Fibroblast of skin of scalp (primary cell): Measurements from ENCODE around the gene TSR3.

Experiments
- DNase-seq: peaks from one replicate; pipeline ENCODE4 v3.0.0-alpha.2; 2013

The TSR3 gene

GRCh38 chr16:1377406-1378010, 25.8 kb upstream of the TSR3 start:
- no peak for DNase-seq

- no peak for DNase-seq
Observed at GRCh38 chr16:1375741-1376410, 24.2 kb upstream of the TSR3 start.

GRCh38 chr16:1375298-1375640, 23.6 kb upstream of the TSR3 start:
- no peak for DNase-seq

- no peak for DNase-seq
Observed at GRCh38 chr16:1374418-1375297, 23.0 kb upstream of the TSR3 start.

- DNase-seq: no peak
Observed at GRCh38 chr16:1372292-1372950, 20.7 kb upstream of the TSR3 start.

- no peak for DNase-seq
Observed at GRCh38 chr16:1371054-1371978, 19.6 kb upstream of the TSR3 start.

- DNase-seq: no peak
Observed at GRCh38 chr16:1367486-1368174, 16.0 kb upstream of the TSR3 start.

- no peak for DNase-seq
Observed at GRCh38 chr16:1366712-1367299, 15.1 kb upstream of the TSR3 start.

- no peak for DNase-seq
Observed at GRCh38 chr16:1366060-1366711, 14.5 kb upstream of the TSR3 start.

GRCh38 chr16:1364510-1364909, 12.8 kb upstream of the TSR3 start:
- DNase-seq: no peak

GRCh38 chr16:1363501-1364041, 11.9 kb upstream of the TSR3 start:
- peak; percentile 24 for DNase-seq

- no peak for DNase-seq
Observed at GRCh38 chr16:1362807-1363206, 11.1 kb upstream of the TSR3 start.

GRCh38 chr16:1361685-1362360, 10.1 kb upstream of the TSR3 start:
- no peak for DNase-seq

GRCh38 chr16:1357906-1358566, 6.4 kb upstream of the TSR3 start:
- no peak for DNase-seq

- DNase-seq: no peak
Observed at GRCh38 chr16:1356061-1356900, 4.6 kb upstream of the TSR3 start.

- no peak for DNase-seq
Observed at GRCh38 chr16:1355591-1355990, 3.9 kb upstream of the TSR3 start.

- no peak for DNase-seq
Observed at GRCh38 chr16:1354815-1355540, 3.3 kb upstream of the TSR3 start.
